ENCODE results near the gene PHKA2.

PHKA2 gene

DNA sequence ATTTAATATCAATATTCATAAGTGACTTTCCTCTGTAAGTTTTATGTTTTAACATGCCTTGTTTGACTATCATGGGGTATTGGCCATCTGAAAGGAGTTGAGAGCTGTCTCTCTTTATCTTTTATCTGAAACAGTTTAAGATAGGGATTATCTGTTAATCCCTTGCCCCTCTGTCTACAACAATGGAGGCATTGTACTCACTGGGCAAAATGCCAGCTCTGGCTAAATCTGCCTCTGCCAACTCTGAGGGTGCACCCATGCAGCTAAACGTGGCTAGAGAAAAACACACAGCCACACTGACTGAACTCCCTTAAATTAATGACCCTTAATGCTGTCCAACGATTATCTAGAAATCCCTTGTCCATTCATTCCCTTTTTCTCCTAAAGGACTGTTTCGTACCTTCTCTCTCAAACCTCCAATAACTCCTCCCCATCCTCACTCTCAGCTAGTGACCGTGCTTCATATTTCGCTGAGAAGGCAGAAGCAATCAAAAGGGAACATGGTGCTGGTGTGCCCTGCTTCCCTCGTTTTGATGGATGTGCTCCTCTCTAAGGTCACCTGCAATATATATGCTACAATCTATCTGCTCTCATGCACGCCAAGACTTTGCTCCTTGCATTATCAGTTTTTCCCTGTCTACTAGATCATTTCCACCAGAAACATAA, 10.3 kb downstream of the PHKA2 start:
- DNase-seq = no peak

DNA sequence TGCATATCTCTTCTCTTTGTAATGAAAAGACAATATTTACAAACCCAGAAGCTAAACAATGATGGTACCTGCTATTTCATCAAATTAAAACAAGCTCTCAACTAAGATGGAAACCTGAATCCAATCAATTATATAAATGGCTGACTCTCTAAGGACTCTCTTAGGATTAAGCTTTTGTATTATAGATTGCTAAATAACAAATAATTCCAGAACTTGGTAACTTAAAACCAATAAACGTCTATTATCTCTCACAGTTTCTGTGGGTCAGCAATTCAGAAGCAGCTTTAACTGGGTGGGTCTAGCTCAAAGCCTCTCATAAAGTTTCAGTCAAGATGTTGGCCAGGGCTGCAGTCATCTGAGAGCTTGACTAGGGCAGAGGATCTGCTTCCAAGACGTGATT, 12.4 kb downstream of the PHKA2 start:
- no peak for DNase-seq

DNA sequence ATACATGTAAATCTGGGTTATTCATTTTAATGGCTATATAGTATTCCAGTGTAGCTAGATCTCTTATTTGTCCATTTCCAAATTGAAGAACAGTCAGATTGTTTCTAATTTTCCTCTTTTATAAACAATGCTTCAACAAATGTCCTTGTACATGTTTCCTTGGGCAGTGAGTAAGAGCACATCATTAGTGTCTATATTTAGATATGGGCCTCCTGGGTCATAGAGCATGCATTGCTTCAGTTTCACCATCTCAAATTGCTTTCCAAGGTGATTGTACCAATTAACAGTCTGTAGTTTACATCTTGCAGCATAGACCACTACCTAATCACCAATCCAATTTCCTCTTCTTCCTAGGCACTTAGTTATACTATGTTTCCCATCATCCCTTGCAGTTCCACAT, 13.4 kb downstream of the PHKA2 start:
- DNase-seq = no peak

DNA sequence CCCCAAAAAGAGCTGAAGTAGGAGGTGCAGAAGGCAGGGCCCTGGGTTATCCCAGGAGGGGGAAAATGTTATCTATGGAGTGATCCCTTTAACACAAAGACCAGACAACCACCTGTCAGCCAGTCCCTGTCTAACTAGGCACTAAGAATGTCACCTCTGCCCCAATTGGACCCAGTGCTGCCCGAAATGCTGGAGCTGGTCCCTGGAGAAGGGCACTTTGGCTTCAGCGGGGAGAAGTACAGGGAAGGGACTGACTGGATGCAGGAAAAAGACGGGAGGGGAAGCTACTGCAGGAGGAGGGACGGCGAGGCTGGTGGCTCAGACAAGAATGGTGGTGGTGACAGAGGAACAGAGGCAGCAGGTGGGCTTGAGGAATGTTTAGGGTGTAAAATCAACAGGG, 17.3 kb downstream of the PHKA2 start:
- no peak for DNase-seq

DNA sequence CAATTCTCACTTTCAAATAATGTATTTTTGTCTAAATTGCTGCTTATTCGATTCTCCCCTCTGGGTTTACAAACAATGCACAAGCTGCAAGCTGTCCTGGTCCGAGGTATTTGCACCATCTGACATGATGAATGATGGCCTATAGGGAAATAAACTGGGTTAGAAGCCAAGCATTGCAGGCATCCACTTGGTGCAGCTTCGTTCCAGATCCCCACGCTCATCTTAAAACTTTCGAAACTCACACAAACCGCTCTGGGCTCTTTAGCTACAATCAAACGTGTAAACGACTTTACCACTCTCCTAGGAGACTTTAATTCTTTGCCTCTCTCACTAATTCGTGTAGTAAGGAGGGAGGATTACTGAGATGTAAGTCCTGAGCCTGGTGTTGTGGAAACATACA, 19.0 kb downstream of the PHKA2 start:
- DNase-seq = no peak

DNA sequence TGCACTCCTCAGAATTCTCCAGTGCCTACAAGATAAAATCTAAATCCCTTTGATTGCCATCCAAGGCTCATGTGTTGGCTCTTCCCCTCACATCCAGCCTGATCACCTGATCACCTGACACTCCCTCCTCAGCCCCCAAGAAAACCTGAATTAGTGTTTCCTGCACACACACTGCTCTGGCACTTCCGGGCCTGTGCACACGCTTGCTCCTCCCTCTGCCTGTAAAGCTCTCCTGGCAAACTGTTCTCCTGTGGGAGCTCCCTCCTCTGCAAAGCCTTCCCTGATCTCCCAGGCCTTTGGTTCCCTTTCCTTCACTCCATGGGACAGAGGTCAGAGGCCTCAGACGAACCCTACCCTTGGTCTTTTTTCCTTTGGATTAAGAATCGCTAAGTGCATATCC, 19.9 kb downstream of the PHKA2 start:
- no peak for DNase-seq

DNA sequence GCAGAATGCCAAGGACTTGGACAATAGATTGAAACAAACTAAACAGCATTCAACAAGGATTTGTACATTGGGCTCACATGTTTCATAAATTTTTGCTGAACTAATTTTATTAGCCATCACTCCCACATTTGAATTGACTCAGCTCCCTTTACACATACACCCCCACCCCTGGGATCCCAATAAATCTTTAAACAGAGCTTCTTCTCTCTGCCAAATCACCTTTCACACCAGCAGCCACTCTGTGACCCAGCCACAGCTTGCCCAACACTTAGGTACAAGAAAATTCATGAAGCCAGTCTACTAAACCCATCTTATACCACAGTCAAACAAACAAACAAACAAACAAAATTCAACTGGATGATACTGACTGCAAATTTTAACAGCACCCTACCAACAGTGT, 21.6 kb downstream of the PHKA2 start:
- DNase-seq = no peak

DNA sequence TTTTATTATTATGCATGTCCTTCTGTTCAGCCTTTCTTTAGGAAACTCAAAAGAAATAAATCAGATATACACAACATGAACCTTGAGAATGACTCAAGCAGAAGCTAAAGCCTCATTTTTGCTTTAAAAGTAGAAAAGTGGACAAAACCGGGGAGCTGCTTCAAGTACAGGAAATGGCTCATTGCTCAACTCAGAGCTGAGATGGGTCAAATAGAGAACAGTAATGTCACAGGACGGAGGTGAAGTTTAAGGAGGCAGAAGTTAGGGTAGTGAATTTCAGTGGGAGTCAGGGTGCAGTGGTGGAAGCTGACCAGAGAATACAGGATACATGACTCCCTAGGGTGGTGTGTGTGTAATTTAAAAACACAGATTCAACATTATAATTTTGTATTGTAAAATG, 22.2 kb downstream of the PHKA2 start:
- DNase-seq = no peak

DNA sequence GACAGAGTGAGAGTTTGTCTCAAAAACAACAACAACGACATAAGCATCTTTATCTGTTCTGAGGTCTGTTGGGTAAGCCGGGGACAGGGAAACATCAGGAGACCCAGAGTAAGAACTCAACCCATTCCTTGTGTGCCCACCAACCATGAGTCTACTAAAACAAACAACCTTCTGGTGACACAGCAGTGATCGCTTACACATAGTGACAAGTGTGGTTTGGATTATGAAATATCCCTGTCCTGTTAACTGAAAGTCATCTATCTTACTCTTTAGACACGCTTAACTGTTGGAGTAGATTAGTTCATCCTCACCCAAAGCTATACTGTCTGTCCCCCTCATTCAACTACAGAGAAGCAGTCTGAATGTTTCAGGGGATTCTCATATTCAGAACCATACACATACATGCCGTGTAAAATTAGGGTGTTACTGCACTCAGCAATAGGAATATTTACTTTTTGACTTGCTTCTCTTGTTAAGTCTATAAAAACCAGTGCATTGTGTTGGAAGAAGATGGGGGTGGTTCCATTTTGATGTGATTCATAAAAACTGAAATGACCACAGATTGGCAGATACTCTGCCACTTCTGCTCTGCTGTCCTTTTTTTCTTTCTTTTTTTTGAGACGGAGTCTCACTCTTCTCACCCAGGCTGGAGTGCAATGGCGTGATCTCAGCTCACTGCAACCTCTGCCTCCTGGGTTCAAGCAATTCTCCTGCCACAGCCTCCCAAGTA, 27.4 kb downstream of the PHKA2 start:
- DNase-seq = no peak

DNA sequence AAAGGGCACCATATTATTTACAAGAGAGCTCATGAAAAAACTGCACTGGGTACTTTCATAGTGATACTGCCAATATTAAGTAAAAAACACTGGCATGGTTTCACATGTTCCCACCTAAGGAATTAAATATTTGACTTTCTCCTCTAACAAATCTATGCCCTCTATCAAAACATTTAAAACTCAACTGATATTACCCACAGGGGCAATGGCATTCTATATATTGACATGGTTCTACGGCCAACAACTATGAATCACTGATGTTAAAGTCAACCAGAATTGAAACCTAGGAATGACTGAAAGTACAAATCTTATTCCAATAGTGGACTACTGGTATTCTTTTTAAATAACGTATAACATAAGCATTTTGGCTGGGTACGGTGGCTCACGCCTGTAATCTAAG, 28.2 kb downstream of the PHKA2 start:
- DNase-seq = no peak

DNA sequence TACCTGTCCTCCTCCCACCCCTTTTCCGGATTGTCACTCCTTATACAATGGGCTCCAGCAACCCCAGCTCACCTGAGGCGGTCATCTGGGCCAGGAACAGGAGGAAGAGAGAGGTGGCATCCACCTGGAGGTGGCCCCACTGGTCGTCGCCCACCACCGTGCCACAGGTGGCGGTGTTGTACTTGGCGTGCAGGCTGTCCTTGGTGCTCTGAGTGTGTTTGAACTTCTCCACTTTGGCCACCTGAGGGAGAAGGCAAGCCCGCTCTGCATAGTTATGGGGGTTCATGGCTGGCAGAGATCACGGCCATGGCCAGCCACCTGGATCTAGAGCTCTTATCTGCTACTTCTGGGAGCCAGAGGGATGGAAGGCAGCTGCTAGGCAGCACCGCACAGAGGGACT, 32.9 kb downstream of the PHKA2 start:
- no peak for DNase-seq

DNA sequence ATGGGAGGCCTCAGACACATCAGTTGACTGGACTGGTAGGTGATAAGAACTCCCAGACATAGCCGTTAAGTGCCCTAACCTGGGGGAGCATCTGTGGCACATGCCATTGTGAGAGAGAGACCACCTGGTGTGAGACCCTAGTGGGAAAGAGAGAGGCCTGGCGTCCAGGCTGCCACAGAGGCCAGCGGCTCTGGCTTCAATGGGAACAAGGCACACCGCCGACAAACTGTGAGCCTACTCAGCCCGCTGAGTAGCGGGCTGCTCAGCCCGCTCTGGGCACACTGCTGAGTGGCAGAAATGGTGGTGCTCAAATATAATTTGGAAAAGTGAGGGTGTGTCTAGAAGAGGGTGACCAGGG, 34.0 kb downstream of the PHKA2 start:
- DNase-seq = no peak

DNA sequence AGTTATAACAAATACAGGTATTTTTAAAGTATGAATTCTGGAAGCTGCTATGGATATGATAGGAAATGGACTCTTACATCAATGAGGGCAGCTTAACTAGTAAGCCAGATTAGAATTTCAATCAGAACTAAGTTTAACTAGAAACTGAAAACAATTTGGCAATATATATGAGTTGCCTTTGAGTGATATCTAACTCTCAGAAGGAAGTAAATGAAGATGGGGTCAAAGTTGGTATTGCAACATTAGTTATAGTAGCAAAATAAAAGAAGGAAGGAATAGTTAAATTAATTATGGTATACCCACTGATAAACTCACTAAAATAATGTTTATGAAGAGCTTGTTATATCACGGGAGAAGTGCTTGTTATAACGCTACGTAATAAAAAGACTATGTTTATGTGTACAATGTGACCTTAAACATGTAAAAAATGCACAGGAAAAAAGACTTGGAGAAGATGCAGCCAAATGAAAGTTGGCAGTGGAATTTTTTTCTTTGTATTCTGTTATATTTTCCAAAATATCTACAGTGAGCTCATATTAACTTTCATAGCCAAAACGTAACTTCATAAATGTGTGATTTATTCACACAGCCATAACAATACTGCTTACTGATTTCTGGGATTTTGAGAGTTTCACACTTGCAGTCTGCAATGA, 34.5 kb downstream of the PHKA2 start:
- DNase-seq = no peak

DNA sequence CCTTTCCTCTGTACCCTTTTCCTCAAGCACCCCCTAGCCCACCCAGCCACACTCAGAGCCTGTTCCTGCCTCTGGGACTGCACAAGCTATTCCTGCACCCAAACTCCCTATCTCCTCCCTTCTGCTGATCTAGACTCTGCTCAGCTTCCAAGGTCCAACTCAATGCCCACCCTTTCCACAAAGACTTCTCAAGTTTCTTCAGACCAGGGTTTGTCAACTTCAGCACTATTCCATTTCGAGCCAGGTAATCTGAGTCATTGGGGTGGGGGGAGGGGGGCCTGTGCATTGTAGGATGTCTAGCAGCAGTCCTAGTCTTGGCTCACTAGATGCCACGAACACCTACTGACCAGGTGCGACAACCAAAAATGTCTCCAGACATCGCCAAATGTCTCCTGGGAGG, 37.3 kb downstream of the PHKA2 start:
- DNase-seq = no peak

DNA sequence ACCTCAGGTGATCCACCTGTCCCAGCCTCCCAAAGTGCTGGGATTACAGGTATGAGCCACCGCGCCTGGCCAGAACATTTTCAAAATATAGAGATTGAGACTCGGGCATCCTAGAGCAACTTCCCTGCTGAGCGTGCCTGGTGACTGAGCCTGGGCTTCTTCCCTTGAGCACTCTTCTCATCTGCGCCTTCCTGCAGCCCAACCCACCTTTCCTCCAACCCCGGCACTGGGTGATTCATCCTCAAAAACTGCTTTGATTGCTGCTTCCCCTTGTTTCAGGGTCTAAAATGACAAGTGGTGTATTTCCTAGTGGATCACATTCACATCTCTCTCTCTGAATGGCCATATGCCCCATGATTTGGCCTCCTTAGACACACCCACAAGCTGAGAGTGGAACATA, 37.8 kb downstream of the PHKA2 start:
- no peak for DNase-seq

DNA sequence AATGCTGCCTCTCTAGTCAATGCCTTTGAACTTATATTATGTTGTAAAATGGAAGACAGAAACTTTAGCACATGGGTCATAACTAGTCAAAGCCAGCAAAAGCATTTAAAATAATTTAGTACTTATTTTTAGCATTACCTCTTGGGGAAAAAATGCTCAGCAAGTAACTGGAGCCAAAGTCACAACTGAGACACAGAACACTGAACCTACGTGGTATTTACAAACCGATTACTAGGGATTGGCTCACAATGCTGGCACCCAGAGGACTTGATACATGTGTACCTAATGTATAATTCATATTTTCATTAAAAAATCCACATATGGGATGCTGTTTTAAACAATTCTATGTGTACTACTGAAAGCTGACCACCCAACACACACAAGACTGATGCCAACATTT, 38.4 kb downstream of the PHKA2 start:
- no peak for DNase-seq

DNA sequence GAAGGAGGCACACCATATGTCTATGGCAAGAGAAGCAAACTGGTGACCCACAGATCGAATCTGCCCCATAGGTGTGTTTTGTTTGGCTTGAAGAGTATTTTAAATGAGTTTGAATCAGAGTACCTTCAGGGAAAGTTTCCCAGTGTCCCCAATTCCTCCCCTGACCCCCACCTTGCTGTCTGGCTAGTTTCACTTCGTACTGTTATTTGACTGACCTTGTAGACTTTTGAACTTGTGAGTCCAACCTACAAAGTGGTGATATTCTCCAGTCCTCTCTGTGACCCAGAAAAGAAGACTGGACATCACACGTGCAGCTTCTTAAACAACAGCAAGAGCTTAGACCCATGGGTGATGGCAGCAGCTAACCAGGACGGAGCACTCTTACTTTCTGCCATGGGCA, 39.4 kb downstream of the PHKA2 start:
- no peak for DNase-seq

DNA sequence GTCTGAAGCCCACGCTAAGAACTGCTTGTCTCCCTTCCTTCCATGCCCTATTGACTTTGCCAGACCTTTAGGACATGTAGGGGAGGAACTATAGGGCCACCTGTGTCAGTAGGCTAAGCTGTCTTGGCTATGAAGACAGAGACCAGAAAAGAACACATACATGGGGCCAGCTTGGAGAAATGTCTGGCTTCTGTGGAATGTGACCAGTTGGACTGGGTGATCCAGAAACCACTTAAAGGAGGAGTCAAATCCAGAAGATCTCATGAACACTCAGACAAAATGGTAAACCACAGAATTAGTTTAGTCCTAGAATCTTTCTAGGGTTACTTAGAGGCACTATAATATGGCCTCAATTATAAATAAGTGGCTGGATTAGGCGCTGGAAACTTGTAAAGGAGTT, 42.0 kb downstream of the PHKA2 start:
- no peak for DNase-seq

DNA sequence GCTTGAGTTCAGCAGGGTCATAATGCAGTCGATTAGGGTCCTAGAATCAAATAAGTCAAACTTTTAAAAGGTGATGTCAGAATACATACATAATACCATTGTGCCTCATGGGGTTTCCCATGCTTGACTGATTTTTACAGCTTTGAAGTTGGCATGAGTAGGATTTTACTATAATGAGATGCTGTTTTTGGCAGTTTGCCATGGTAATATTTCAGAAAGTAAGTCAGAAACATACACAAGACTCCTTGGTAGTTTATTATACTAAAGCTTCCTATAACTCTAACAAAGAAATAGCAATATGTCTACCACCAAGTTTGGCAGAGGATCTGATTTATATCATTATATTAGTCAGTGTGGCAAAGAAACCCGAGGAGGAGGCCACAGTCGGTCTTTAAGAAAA, 45.2 kb downstream of the PHKA2 start:
- DNase-seq = no peak

DNA sequence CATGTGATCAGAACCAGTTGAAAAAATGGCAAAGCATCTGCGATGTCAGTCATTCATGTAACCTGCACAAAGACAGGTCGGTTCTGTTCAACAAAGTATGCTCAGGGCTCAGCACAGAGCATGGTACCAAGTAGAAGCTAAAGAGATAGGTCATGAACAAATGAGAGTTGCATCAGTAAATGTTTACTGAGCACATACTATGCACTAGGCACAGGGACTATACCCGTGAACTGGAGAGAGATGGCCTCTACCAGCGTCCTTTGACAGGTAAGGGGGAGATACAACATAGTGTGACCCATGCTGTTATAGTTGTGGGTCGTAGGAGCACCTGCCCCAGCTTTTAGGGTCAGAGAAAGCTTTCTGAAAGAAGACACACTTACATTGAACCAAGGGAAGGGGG, 46.7 kb downstream of the PHKA2 start:
- no peak for DNase-seq

DNA sequence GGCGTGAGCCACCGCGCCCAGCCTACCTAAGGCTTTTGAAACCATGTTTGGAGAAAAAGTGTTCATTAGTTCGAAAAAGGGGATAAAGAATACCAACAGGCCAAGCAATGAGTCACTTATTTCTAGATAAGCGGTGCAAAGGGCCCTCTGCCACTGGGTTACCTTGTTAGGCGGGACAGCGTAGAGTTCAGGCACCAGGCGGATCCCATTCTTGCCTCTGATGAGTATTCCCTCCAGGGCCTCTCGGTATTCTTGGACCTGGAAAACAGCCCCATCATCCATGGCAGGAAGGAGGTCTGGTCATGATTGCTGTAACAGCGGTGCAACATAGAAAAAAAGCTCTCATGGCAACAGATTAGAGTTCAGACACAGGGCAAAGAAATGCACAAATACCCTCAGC, 48.0 kb downstream of the PHKA2 start:
- DNase-seq = no peak

DNA sequence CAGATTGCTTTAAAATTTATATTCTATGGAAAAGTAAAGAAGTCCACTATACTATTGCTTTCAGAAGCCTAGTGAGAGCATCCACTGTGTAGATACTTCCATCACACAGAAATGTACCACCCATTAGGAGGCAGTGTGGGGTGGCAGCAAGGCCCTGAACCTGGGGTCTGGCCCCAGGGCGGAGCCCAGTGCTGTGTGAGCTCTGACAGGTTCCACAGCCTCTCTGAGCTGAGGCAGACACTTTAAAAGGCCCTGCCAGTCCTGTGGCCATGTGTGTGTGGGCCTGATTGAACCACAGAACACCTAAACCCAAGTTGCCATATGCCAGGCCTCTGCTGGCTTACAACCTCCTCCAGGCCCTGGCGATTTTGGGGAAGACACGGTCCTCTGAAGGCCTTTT, 49.2 kb downstream of the PHKA2 start:
- DNase-seq = no peak

DNA sequence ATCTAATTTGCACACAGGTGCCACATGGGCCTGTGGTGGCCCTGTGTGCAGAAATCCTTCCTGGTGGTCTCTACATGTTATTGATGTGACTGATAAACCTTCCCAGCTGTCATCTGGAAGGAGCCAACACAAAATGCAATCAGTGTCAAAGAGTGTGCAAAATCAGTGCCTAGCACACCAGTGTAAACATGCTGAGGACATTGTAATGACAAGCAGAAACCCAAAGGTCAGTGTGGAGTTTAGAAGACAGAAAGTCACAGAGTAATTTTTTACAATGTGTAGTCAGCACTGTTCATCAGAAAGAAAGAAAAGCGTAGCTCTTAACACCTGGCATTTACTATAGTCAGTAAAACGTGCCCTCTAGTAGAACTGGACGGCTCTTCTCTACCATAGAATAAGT, 50.3 kb downstream of the PHKA2 start:
- no peak for DNase-seq

DNA sequence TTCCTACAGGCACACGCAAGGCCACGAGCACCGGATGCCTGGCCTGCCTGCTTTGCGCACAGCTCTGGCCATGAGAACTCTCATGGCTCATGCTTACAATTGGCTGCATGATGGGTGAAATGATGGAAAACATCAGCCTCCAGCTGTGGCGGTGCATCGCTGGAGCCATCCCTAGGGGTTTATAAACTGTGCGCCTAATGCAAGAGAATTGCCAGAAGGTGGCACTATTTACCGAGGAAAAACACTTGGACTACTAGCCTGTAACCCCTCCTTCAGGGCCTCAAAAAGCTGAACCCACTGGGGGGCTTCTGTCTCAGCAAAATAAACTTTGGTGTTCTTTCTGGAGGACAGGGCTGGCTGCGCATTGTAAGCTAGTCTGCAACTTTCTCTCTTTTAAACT, 51.9 kb downstream of the PHKA2 start:
- no peak for DNase-seq

DNA sequence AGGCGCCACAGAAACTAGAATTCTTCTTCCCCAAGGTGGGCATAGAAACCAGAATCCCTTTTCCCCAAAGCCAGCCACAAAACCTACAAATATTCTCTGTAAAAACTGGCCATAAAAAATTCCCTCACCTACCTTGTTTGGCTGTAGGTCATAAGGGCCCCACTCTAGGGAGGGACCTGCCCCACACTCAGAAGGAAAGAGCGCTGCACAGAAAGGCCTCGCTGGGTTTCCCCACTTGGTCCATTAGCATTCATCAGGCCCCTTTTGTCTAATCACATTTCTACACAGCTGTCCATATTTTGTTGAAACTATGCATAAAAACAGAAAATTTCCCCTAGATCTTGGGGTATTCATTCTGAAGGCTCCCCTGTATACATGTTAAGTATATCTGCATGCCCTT, 54.1 kb downstream of the PHKA2 start:
- DNase-seq = no peak
